ENCODE results near the gene SZRD1. TPM values are rescaled to one million over a fixed set of nuclear protein-coding genes. Genes with fewer than 3 reads are reported as not detected.

Gene SZRD1
- total and polyA plus RNA-seq, 4 donors = 14.2 to 44.3 (median 25.0) TPM

- no peak for DNase-seq (ENCODE audit: low spot score)
- WGBS = 75% methylated on average over 15 of the region's 15 CpGs
- no peaks in the 10 kb centered on the region for H3K27me3 ChIP-seq (ENCODE audit: control insufficient read depth in 4 of 4, insufficient read depth in 4 of 4, low read length in 3 of 4)
- no peak overlapping the region for H3K4me3 ChIP-seq (ENCODE audit: low read depth in 1 of 3, low read length in 3 of 3)
- peak overlapping the region in 1 of 2 donors; percentile 46 for H3K27ac ChIP-seq (ENCODE audit: low read depth in 1 of 2, low read length in 2 of 2)
- no peaks in the 10 kb centered on the region for H3K9me3 ChIP-seq (ENCODE audit: control insufficient read depth in 4 of 4, low read length in 3 of 4)
- TF ChIP-seq RXRA (IDR thresholded peaks at IDR 0.05) = no peak
- peak; percentile 92 for TF ChIP-seq NR2F2 (IDR thresholded peaks at IDR 0.05)
- no peak for TF ChIP-seq FOXA2 (IDR thresholded peaks at IDR 0.05)
- TF ChIP-seq SP1 (IDR thresholded peaks at IDR 0.05) = peak; percentile 21
- no peak for TF ChIP-seq ATF3 (IDR thresholded peaks at IDR 0.05)
- H3K36me3 ChIP-seq (ENCODE audit: control insufficient read depth in 4 of 4, insufficient read depth in 3 of 4, low read depth in 1 of 4, low read length in 3 of 4) = peaks cover 0 to 3% (median 0%) of the 10 kb centered on the region in 4 donors
- no peak overlapping the region for H3K9ac ChIP-seq (ENCODE audit: low read depth in 1 of 2, low read length in 2 of 2)
- peaks cover 7 to 27% (median 21%) of the 10 kb centered on the region in 4 donors for H3K4me1 ChIP-seq (ENCODE audit: control insufficient read depth in 4 of 4, insufficient read depth in 4 of 4, low read length in 3 of 4)
Measured at GRCh38 chr1:16375521-16376340, 8.7 kb downstream of the SZRD1 start.

GRCh38 chr1:16376971-16377370, 9.9 kb downstream of the SZRD1 start:
- peaks cover 5 to 23% (median 18%) of the 10 kb centered on the region in 4 donors for H3K4me1 ChIP-seq (ENCODE audit: control insufficient read depth in 4 of 4, insufficient read depth in 4 of 4, low read length in 3 of 4)
- peaks cover 0 to 3% (median 0%) of the 10 kb centered on the region in 4 donors for H3K36me3 ChIP-seq (ENCODE audit: control insufficient read depth in 4 of 4, insufficient read depth in 3 of 4, low read depth in 1 of 4, low read length in 3 of 4)
- no peaks in the 10 kb centered on the region for H3K9me3 ChIP-seq (ENCODE audit: control insufficient read depth in 4 of 4, low read length in 3 of 4)
- no peak for DNase-seq (ENCODE audit: low spot score)
- WGBS = 51% methylated on average over 4 of the region's 4 CpGs
- no peaks in the 10 kb centered on the region for H3K27me3 ChIP-seq (ENCODE audit: control insufficient read depth in 4 of 4, insufficient read depth in 4 of 4, low read length in 3 of 4)
- no peak for TF ChIP-seq ZBTB33 (IDR thresholded peaks at IDR 0.05)
- no peak for TF ChIP-seq SP1 (IDR thresholded peaks at IDR 0.05)
- no peak for TF ChIP-seq MAX (IDR thresholded peaks at IDR 0.05)
- no peak for TF ChIP-seq REST (IDR thresholded peaks at IDR 0.05)
- no peak for TF ChIP-seq FOXA2 (IDR thresholded peaks at IDR 0.05)
- TF ChIP-seq YY1 (IDR thresholded peaks at IDR 0.05) = no peak
- TF ChIP-seq HNF4A (conservative IDR thresholded peaks at IDR 0.05) = no peak
- TF ChIP-seq JUND (IDR thresholded peaks at IDR 0.05) = no peak
- TF ChIP-seq EGR1 (IDR thresholded peaks at IDR 0.05; ENCODE audit: low read depth in 2 of 2) = no peak
- TF ChIP-seq TAF1 (conservative IDR thresholded peaks at IDR 0.05) = no peak
- TF ChIP-seq NR2F2 (IDR thresholded peaks at IDR 0.05) = no peak
- TF ChIP-seq RAD21 (IDR thresholded peaks at IDR 0.05) = no peak
- TF ChIP-seq HNF4G (IDR thresholded peaks at IDR 0.05) = no peak
- TF ChIP-seq CTCF (IDR thresholded peaks at IDR 0.05; ENCODE audit: low read depth, low read length, missing input control) = no peak
- no peak for TF ChIP-seq GABPA (IDR thresholded peaks at IDR 0.05 in 1 of 2, conservative IDR thresholded peaks at IDR 0.05 in 1 of 2)
- TF ChIP-seq FOXA1 (IDR thresholded peaks at IDR 0.05) = no peak
- no peak for TF ChIP-seq RXRA (IDR thresholded peaks at IDR 0.05)
- TF ChIP-seq ATF3 (IDR thresholded peaks at IDR 0.05) = no peak
- H3K9ac ChIP-seq (ENCODE audit: low read depth in 1 of 2, low read length in 2 of 2) = no peak overlapping the region
- no peak overlapping the region for H3K4me3 ChIP-seq (ENCODE audit: low read depth in 1 of 3, low read length in 3 of 3)
- H3K27ac ChIP-seq (ENCODE audit: low read depth in 1 of 2, low read length in 2 of 2) = no peak overlapping the region

All from liver (tissue), 9 donors.